Neural cell (in vitro differentiated cells): ENCODE measurements around the gene AFAP1. TPM values are rescaled to one million over a fixed set of nuclear protein-coding genes. Genes with fewer than 3 reads are reported as not detected.

Experiments used
- H2AFZ ChIP-seq: fragments of 200-600, 300-800 bp; sonication (generic), shearing (Covaris generic); 2 replicates; pipeline ENCODE4 v1.6.0; 2014; ENCODE audit warnings: low read depth, mild to moderate bottlenecking, antibody characterized with exemption, low read length, moderate library complexity
- H3F3A ChIP-seq: fragments of 200-600 bp; shearing (Covaris generic); 2 replicates; pipeline ENCODE4 v1.6.1; 2016; ENCODE audit warnings: mild to moderate bottlenecking, moderate library complexity, mixed read lengths, antibody characterized with exemption, low read length; ENCODE audit not compliant: insufficient read depth, poor library complexity, severe bottlenecking
- H3K27ac ChIP-seq: fragments of 200-600, 300-800 bp; sonication (generic), shearing (Covaris generic); 2 replicates; pipeline ENCODE4 v1.5.1; 2014; ENCODE audit warnings: mild to moderate bottlenecking, low read length, moderate library complexity
- H3K27me3 ChIP-seq: fragments of 300-800, 200-600 bp; sonication (generic), shearing (Covaris generic); 2 replicates; pipeline ENCODE4 v1.6.0; 2014; ENCODE audit warnings: mild to moderate bottlenecking, low read depth, low read length, moderate library complexity; ENCODE audit not compliant: insufficient read depth
- H3K36me3 ChIP-seq: fragments of 300-800, 200-600 bp; sonication (generic), shearing (Covaris generic); 2 replicates; pipeline ENCODE4 v1.5.1; 2014; ENCODE audit warnings: mild to moderate bottlenecking, antibody characterized with exemption, low read length, moderate library complexity; ENCODE audit not compliant: insufficient read depth
- H3K4me2 ChIP-seq: fragments of 300-800, 200-600 bp; sonication (generic), shearing (Covaris generic); 2 replicates; pipeline ENCODE4 v1.6.0; 2014; ENCODE audit warnings: mild to moderate bottlenecking, low read length
- H3K4me3 ChIP-seq: fragments of 300-800, 200-600 bp; sonication (generic), shearing (Covaris generic); 2 replicates; pipeline ENCODE4 v1.5.1; 2014; ENCODE audit warnings: mild to moderate bottlenecking, low read length, moderate library complexity
- H3K79me2 ChIP-seq: fragments of 200-600 bp; shearing (Covaris generic); replicated peaks from 2 replicates; pipeline ENCODE4 v1.6.0; 2014; ENCODE audit warnings: mild to moderate bottlenecking, low read length, moderate library complexity; ENCODE audit not compliant: insufficient read depth
- H3K9ac ChIP-seq: fragments of 300-800, 200-600 bp; sonication (generic), shearing (Covaris generic); 2 replicates; pipeline ENCODE4 v1.6.1; 2016; ENCODE audit warnings: mild to moderate bottlenecking, low read length, mixed read lengths
- H3K9me2 ChIP-seq: fragments of 200-600 bp; shearing (Covaris generic); 2 replicates; pipeline ENCODE4 v1.6.1; 2016; ENCODE audit warnings: mild to moderate bottlenecking, low read length, mixed read lengths; ENCODE audit not compliant: insufficient read depth
- H3K9me3 ChIP-seq: fragments of 200-600, 300-800 bp; sonication (generic), shearing (Covaris generic); 2 replicates; pipeline ENCODE4 v1.6.1; 2016; ENCODE audit warnings: mild to moderate bottlenecking, mixed run types, low read length, moderate library complexity, mixed read lengths
- H4K20me1 ChIP-seq: fragments of 200-600 bp; shearing (Covaris generic); 2 replicates; pipeline ENCODE4 v1.6.1; 2016; ENCODE audit warnings: mild to moderate bottlenecking, mixed run types; ENCODE audit not compliant: insufficient read depth
- EP300 ChIP-seq: fragments of 450-650 bp; conservative IDR thresholded peaks from 2 replicates; pipeline ENCODE4 v1.6.1; 2014; ENCODE audit warnings: antibody characterized with exemption, mild to moderate bottlenecking, moderate library complexity; ENCODE audit not compliant: poor library complexity, severe bottlenecking
- EZH2 ChIP-seq: fragments of 200-600, 300-800 bp; shearing (Covaris generic), sonication (generic); IDR thresholded peaks from 2 replicates; pipeline ENCODE4 v1.6.1; 2014; ENCODE audit warnings: antibody characterized with exemption, low read length, borderline replicate concordance, mild to moderate bottlenecking; ENCODE audit not compliant: insufficient read depth, poor library complexity, severe bottlenecking
- MXI1 ChIP-seq: fragments of 450-650 bp; conservative IDR thresholded peaks from 2 replicates; pipeline ENCODE4 v1.6.1; 2014; ENCODE audit warnings: antibody characterized with exemption, mild to moderate bottlenecking; ENCODE audit not compliant: poor library complexity, severe bottlenecking
- POLR2AphosphoS5 ChIP-seq: IDR thresholded peaks from 2 replicates; pipeline ENCODE4 v1.6.1; 2012
- RAD21 ChIP-seq: fragments of 450-650 bp; conservative IDR thresholded peaks from 2 replicates; pipeline ENCODE4 v1.6.1; 2014; ENCODE audit warnings: antibody characterized with exemption, mild to moderate bottlenecking, moderate library complexity
- REST ChIP-seq: IDR thresholded peaks from 2 replicates; pipeline ENCODE4 v1.6.1; 2012; ENCODE audit warnings: borderline replicate concordance
- SMC3 ChIP-seq: fragments of 450-650 bp; conservative IDR thresholded peaks from 2 replicates; pipeline ENCODE4 v1.6.1; 2014; ENCODE audit warnings: antibody characterized with exemption, mild to moderate bottlenecking, moderate library complexity; ENCODE audit not compliant: poor library complexity
- TAF1 ChIP-seq: IDR thresholded peaks from 2 replicates; pipeline ENCODE4 v1.6.1; 2012; ENCODE audit warnings: low read depth
- polyA plus RNA-seq: library from polyadenylated mRNA; depleted of rRNA; stranded (reverse); fragments of >200 nt; gene quantifications from 2 replicates; pipeline ENCODE4 v1.2.3, GENCODE V29; 2014
- TF ChIP-seq, protein P1 (sequence below): fragments of 450-650 bp; IDR thresholded peaks from 2 replicates; pipeline ENCODE4 v1.5.1; 2014; ENCODE audit warnings: antibody characterized with exemption, mild to moderate bottlenecking, moderate library complexity; ENCODE audit not compliant: poor library complexity, severe bottlenecking

AFAP1 gene
- polyA plus RNA-seq, 1 donor from 2014 or later, result 38.9 TPM

DNA sequence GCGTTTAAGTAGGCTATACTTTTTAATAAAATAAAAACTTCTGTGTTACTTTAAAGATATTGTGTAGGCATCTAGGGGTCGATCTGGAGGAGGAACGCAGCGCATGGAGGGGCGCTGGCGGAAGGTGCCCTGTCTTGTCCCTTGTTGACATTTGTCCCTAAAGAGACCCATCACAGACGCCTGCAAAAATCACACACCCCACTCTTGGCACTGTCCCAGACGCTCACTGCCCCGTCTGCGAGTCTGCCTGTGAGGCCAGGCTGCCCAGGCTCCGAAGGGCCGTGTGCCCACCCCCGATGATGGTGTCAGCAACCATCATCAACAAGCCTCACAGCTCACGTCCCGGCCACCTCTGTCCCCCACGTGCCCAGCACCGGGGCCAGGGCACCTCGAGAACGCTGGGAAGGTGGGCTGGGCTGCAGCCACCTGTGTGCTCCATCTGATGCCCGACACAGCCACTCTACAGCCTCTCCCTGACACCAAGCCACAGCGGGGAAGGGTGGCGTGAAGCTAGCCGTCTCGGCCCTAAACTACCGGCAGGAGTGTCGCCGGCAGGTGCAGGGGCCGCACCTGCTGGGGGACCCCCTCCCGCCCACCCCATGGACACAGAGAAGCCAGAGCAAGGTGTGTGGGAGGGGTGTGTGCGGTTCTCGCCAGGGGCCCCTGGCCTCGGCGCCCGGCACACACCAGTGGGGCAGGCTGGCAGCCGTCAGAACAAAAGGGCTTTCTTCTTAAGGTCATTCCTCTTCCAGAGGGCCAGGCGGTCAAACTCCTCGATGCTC, 26.8 kb upstream of the AFAP1 start:
- no peaks in the 10 kb centered on the region for H3K79me2 ChIP-seq
- no peak overlapping the region for H2AFZ ChIP-seq
- no peaks in the 10 kb centered on the region for H3K9me2 ChIP-seq
- no peaks in the 10 kb centered on the region for H4K20me1 ChIP-seq
- H3K4me3 ChIP-seq, result no peak overlapping the region
- no peak overlapping the region for H3K9ac ChIP-seq
- TF ChIP-seq, protein P1, sequence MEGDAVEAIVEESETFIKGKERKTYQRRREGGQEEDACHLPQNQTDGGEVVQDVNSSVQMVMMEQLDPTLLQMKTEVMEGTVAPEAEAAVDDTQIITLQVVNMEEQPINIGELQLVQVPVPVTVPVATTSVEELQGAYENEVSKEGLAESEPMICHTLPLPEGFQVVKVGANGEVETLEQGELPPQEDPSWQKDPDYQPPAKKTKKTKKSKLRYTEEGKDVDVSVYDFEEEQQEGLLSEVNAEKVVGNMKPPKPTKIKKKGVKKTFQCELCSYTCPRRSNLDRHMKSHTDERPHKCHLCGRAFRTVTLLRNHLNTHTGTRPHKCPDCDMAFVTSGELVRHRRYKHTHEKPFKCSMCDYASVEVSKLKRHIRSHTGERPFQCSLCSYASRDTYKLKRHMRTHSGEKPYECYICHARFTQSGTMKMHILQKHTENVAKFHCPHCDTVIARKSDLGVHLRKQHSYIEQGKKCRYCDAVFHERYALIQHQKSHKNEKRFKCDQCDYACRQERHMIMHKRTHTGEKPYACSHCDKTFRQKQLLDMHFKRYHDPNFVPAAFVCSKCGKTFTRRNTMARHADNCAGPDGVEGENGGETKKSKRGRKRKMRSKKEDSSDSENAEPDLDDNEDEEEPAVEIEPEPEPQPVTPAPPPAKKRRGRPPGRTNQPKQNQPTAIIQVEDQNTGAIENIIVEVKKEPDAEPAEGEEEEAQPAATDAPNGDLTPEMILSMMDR, result no peak
- TF ChIP-seq TAF1 (no peak), EZH2 (no peak), RAD21 (no peak), POLR2AphosphoS5 (no peak), SMC3 (no peak), EP300 (no peak), MXI1 (no peak), REST (no peak)
- no peaks in the 10 kb centered on the region for H3K27me3 ChIP-seq
- no peaks in the 10 kb centered on the region for H3F3A ChIP-seq
- no peak overlapping the region for H3K4me2 ChIP-seq
- no peak overlapping the region for H3K27ac ChIP-seq
- no peaks in the 10 kb centered on the region for H3K36me3 ChIP-seq
- H3K9me3 ChIP-seq, result no peaks in the 10 kb centered on the region

- Histone ChIP-seq H3K27me3 (no peaks in the 10 kb centered on the region), H3K4me3 (no peak overlapping the region), H2AFZ (no peak overlapping the region), H3K9me3 (no peaks in the 10 kb centered on the region), H3K79me2 (no peaks in the 10 kb centered on the region), H3K9ac (no peak overlapping the region), H3K9me2 (no peaks in the 10 kb centered on the region), H3K4me2 (no peak overlapping the region), H3K36me3 (no peaks in the 10 kb centered on the region), H3F3A (no peaks in the 10 kb centered on the region), H4K20me1 (no peaks in the 10 kb centered on the region), H3K27ac (no peak overlapping the region)
- no peak for TF ChIP-seq RAD21
- TF ChIP-seq EZH2, result no peak
- TF ChIP-seq POLR2AphosphoS5, result no peak
- TF ChIP-seq MXI1, result no peak
- TF ChIP-seq TAF1, result no peak
- TF ChIP-seq SMC3, result no peak
- TF ChIP-seq EP300, result no peak
- no peak for TF ChIP-seq REST
- TF ChIP-seq, protein P1, result no peak
These were observed 25.4 kb upstream of the AFAP1 start for GRCh38 chr4:7964890-7965662.
